ENCODE data around the gene F8. TPM values are rescaled to one million over a fixed set of nuclear protein-coding genes. Genes with fewer than 3 reads are reported as not detected.
"Not testable (repeated sequence)": the region's sequence is repeated elsewhere in the genome, so short reads cannot be mapped to it uniquely, and the experiment has no call there.

F8 gene
- total RNA-seq, 1 donor from 2014 or later, result 1.5 TPM

DNA sequence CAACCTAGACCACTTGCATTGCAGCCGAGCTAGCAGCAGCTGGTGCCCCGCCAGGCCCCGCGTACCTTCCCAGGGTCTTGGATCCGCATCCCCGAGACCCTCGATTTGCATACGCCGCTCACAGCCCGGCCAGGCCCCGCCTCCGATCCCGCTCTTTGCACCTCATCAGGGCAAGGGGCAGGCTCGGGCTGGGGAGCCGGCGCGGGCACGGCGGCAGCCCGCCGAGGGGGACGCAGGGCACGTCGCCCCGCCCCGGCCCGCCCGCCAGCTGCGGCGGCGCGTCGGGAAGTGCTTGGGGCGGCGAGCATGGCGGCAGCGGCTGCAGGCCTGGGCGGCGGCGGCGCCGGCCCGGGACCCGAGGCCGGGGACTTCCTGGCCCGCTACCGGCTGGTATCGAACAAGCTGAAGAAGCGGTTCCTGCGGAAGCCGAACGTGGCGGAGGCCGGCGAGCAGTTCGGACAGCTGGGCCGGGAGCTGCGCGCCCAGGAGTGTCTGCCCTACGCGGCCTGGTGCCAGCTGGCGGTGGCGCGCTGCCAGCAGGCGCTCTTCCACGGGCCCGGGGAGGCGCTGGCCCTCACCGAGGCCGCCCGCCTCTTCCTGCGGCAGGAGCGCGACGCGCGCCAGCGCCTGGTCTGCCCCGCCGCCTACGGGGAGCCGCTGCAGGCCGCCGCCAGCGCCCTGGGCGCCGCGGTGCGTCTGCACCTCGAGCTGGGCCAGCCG is 136.3 kb downstream of the F8 start, which contains the start of gene F8A1:
Gene F8A1 (plus strand): TSS at position 287 of the 720 bp plus-strand sequence. CDS start 20 bp downstream, at position 307.
- DNase-seq (ENCODE audit: extremely low read depth, low read depth, low spot score), result not testable (repeated sequence)

DNA sequence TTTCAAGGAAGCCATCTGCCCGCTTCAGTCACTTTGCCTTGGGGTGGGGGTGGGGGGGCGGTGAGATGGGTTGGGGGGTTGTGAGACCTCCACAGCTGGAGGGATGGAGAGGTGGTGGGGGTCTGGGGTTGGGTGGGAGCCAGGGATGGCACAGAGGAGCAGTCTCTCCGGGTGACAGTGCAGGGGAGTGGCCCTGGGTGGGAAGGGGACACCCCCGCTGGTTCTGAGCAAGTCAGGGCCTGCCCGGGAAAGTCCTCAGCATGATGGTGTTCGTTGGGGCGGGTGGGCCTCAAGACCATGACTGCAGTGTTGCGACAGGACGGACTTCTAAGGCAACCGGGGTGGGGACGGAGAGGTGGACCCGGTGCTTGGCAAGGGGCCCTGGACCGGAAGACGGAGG is 137.0 kb downstream of the F8 start:
- DNase-seq (ENCODE audit: extremely low read depth, low read depth, low spot score), result not testable (repeated sequence)

DNA sequence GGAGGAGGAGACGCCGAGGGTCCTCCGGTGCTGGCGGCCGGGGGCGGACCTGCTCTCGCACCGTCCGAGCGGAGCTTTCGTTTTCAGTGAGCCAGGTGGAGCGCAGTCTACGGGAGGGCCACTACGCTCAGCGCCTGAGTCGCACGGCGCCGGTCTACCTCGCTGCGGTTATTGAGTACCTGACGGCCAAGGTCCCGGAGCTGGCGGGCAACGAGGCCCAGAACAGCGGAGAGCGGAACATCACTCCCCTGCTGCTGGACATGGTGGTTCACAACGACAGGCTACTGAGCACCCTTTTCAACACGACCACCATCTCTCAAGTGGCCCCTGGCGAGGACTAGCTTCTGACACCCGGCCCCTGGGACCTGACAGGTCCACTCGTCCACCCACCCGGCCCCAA is 137.5 kb downstream of the F8 start:
- not testable (repeated sequence) for DNase-seq (ENCODE audit: extremely low read depth, low read depth, low spot score)

DNA sequence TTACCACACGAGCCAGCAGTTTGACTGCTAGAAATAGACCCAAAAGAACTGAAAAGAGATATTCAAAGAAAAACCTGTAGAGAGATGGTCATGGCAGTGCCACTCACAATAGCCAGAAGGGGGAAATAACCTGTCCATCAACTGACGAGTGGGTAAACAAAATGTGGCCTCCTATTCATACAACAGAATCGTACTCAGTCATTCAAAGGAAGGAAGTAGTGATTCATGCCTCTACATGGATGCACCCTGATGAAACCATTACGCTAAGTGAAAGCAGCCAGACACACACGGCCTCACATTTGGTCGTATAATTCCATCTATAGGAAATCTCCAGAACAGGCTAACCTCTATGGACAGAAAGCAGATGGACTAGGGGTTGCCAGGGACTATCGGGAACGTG is 138.5 kb downstream of the F8 start:
- DNase-seq (ENCODE audit: extremely low read depth, low read depth, low spot score), result not testable (repeated sequence)

DNA sequence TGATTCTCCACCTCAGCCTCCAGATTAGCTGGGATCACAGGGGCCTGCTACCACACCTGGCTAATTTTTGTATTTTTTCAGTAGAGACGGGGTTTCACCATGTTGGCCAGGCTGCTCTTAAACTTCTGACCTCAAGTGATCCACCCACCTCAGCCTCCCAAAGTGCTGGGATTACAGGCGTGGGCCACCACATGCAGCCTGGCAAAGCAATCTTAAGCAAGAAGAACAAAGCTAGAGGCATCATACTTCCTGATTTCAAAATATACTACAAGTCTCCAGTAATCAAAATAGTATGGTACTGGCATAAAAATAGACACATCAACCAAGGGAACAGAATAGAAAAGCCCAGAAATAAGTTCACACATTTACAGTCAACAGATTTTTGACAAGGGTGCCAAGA is 149.2 kb downstream of the F8 start:
- no peak for DNase-seq (ENCODE audit: extremely low read depth, low read depth, low spot score)

DNA sequence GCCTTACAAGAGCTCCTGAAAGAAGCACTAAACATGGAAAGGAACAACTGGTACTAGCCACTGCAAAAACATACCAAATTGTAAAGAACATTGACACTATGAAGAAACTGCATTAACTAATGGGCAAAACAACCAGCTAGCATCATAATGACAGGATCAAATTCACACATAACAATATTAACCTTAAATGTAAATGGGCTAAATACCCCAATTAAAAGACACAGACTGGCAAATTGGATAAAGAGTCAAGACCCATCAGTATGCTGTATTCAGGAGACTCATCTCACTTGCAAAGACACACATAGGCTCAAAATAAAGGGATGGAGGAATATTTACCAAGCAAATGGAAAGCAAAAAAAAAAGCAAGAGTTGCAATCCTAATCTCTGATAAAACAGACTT is 154.0 kb downstream of the F8 start:
- not testable (repeated sequence) for DNase-seq (ENCODE audit: extremely low read depth, low read depth, low spot score)

DNA sequence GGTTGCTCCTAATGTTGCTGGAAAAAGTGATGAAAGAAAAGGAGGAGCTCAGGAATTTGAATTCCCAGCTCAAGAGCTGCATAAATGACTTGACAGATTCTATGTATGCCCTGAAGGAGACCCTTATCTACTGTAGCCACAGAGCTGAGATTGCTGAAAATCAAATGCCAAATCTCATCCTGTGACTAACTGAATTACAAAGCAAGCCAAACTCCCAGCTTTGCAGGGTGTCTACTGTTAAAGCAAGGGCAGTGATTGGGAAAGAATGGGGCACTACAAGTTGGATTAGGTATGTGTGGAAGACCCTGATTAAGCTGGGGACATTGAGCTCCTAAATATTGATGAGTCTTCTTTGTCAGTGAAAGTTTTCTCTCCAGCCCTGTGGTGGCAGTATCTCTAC is 167.3 kb downstream of the F8 start:
- DNase-seq (ENCODE audit: extremely low read depth, low read depth, low spot score), result no peak

DNA sequence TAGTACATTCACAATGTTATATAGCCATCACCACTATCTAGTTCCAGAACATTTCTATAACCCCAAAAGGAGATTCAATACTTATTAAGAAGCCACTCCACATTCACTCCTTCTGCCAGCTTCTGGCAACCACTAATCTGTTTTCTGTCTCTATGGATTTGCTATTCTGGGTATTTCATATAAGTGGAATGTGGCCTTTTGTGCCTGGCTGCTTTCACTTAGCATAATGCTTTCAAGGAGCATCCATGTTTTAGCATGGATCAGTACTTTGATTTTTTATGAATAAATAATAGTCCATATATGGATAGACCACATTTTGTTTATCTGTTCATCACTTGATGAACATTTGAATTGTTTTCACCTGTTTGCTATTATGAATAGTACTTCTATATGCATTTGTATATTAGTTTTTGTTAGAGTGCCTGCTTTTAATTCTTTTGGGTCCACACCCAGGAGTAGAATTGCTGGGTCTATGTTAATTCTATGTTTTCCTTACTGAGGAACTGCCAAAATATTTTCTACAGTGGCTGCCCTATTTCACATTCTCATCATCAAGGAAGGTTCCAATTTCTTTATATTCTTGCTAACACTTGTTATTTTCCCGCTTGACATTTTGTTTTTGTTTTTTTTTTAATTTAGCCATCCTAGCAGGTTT is 171.4 kb downstream of the F8 start:
- no peak for DNase-seq (ENCODE audit: extremely low read depth, low read depth, low spot score)

DNA sequence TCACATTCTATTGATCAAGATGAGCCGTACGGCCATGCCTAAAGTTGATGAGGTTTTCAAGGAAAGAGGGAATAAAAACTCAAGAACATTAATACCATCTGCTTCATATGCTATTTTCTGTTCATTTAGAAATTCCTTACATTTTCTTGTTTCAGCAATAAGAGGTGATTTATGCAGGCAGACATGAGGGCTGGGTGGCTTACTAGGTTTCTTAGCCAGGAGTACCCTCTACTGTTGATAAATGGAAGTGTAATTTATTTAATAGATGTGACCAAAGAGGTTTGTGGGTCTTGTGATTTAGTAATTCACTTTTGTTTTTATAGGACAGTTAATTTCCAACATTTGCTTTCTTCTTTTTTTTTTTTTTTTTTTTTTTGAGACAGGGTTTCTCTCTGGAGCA is 181.7 kb downstream of the F8 start:
- DNase-seq (ENCODE audit: extremely low read depth, low read depth, low spot score), result peak; percentile 23

DNA sequence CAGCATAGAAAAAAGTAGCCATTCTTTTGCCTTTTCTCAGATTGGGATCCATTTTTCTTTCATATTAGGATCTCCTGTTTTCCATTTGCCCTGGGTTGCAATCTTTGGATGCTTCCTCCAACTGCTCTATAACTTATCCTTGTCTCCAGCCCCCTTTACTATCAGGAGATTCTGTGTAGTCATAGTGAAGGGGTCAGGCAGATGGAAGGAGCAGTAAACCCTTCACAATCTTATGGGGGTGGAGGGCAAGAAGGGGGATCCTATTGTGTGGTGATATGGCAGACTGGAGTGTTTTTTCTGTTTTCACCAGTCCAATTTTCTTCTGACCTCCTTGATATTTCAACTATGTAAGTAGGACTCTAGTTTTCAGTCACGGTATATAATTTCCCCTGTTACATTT is 186.4 kb downstream of the F8 start:
- DNase-seq (ENCODE audit: extremely low read depth, low read depth, low spot score), result no peak

DNA sequence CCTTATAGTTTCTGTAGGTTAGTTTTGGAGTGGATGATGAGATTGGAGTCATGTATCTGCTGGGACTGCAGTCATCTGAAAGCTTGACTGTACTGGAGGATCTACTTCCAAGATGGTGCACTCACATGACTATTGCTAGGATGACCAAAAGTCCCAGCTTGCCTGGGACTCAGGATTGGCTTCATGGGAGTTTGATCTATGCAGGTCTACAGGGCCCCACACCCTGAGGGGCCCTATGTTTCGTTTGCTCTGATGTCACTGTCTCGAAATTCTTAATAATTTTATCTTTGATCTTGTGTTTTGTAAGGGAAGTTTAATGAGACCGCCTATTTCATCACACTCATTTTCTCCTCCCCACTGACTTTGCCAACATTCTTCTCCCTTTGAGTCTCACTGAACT is 188.0 kb downstream of the F8 start, which contains the start of gene SMIM9:
Gene SMIM9 (minus strand): TSS at position 101 of the 400 bp plus-strand sequence. CDS start 3,806 bp downstream, outside the sequence.
- no peak for DNase-seq (ENCODE audit: extremely low read depth, low read depth, low spot score)

DNA sequence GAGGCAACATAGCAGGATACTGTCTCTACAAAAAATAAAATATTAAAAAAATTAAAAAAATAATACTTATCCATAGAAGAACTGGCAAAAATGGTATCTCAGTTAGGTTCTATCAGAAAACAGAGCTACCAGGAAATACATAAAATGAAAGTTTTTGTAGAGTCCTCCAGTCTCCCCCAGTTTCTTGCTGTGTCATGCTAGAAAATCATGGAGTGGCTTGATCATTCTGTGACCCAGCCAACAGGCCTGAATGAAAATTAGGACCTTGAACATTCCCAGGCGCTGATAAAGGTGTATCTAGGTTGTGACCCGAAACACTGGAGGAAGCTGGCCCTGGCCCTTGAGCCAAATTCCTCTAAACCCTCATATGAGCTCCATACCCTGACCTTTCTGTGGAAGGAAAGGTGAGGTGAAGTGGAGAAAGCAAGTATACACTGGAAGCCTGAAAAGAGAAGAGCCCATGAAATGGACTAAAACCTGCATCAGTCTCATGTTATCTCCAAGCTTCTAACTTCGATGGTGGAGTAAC is 188.7 kb downstream of the F8 start:
- no peak for DNase-seq (ENCODE audit: extremely low read depth, low read depth, low spot score)

DNA sequence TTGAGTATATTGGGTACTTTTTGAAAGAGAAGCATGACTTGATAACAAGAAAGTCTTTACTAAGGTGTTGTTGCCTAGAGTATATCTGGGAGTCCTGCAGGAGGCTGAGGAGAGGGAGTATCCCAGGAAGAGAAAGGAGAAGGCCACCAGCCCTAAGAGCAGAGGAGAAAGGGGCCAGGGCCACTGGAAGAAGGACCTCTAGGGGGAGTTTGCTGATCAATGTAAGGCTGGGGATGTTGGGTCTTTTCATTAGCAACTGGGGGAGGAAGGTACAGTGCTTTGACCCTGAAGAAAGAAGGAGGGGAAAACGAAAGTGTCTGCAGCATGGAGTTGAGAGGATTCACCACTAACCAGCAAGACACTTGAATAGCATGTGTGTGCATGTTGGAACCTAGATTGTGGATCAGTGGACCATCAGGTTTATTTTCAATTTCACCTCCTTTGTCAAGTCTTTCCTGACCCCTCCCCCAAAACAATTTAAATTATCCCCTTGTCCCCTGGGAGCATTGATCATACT is 192.5 kb downstream of the F8 start:
- DNase-seq (ENCODE audit: extremely low read depth, low read depth, low spot score), result no peak

DNA sequence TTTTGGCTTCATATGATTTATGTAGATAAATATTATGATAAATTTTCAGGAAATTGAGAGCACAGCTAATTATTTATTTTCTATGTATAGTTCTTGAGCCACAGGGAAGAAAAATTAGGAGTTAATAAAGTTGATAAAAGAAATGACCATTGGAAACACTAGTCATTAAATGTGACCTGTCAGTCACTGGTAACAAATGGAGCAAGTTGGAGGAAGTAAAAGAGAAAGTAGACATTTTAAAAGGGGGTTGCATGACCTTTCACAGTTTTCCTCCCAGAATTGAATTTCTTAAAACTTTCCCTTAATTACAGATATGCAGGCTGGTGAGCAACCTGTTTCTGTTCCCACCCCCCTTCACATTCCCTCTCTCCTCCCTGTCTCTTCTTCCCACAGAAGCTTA is 193.4 kb downstream of the F8 start:
- DNase-seq (ENCODE audit: extremely low read depth, low read depth, low spot score), result no peak

DNA sequence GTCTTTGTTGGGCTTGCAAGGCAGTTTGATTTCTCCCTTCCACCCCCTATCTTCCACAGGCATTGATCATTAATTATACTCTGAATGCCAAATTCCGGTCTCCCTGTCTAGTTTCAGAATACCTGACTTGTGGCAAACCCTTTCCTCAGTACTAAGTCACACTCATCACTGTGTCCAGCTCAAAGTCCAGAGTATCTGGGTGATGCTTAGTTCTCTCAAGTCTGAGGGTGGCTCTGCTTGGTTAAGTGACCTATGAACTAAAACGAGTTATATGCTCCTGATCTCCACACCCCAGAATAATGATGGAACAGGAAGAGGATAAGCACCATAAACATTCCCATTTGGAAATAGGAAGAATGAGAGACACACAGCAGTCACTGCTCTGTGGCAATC is 194.5 kb downstream of the F8 start:
- no peak for DNase-seq (ENCODE audit: extremely low read depth, low read depth, low spot score)

DNA sequence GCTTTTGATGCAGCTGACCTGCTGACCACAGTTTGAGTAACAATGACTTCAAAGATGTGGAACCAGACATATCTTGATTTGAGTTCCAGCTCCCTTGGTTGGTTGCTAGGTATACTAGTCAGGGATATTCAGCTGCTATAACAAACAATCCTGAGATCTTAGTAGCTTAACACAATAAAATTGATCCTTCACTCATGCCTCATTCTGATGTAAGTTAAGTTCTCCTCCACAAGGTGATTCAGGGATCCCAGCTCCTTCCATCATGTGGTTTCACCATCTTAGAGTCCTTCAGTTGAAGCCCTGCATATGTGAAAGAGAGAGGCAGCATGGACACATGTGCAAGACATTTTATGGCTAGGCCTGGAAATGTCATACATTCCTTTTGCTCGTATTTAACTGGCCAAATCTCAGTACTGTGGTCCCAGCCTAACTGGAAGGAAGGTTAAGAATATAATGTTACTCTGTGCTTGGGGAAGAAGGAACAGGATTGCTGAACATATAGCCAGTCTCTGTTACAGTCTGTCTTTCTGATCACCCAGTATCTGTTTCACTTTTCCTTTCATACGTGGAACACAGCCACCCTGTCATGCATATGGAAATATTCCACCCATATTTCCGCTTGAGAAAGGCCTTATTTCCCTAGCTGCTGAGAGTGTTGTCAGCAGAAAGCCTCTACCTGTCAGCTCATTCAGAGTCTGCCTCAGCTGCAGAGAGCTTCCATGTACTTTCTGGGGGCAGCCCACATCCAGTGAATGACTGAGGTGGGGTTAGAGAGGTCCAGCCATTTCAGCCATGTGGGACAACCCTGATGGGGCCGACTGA is 195.1 kb downstream of the F8 start:
- DNase-seq (ENCODE audit: extremely low read depth, low read depth, low spot score), result no peak

DNA sequence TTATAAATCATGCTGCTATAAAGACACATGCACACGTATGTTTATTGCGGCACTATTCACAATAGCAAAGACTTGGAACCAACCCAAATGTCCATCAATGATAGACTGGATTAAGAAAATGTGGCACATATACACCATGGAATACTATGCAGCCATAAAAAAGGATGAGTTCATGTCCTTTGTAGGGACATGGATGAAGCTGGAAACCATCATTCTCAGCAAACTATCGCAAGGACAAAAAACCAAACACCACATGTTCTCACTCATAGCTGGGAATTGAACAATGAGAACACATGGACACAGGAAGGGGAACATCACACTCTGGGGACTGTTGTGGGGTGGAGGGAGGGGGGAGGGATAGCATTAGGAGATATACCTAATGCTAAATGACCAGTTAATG is 196.9 kb downstream of the F8 start:
- DNase-seq (ENCODE audit: extremely low read depth, low read depth, low spot score), result not testable (repeated sequence)

DNA sequence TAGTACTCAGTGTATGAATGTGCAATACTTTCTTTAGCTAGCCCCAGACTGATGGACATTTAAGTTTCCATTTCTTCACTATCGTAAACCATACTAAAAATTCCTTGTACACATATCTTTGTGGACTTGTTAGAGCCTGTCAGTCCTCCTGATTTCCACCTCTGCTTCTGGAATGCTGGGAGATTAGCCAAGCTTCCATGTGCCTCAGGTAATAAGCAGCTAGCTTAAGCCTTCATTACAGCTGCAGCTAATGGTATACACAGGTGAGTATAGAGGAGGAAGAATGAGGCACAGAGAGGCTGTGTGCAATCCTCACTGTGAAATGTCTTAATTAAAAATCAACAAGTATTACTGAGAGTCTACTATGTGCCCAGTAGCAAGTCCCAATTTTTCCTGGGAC is 197.9 kb downstream of the F8 start:
- no peak for DNase-seq (ENCODE audit: extremely low read depth, low read depth, low spot score)

DNA sequence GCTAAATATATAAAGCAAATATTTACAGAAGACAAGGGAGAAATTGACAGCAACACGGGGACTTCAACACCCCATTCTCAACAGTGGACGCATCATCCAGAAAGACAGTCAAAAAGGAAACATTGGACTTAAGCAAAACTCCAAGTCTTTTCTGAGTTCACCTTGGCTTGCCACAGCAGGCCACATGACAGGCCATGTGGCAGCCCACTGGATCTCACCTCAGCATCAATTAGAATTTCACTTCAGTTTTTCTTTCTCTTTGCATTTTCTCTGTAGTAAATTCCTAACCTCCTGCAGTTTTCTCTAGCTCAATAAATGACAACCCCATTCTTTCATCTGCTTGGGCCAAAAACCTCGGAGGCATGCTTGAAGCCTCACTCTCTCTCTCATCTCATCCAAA is 200.5 kb downstream of the F8 start:
- no peak for DNase-seq (ENCODE audit: extremely low read depth, low read depth, low spot score)

DNA sequence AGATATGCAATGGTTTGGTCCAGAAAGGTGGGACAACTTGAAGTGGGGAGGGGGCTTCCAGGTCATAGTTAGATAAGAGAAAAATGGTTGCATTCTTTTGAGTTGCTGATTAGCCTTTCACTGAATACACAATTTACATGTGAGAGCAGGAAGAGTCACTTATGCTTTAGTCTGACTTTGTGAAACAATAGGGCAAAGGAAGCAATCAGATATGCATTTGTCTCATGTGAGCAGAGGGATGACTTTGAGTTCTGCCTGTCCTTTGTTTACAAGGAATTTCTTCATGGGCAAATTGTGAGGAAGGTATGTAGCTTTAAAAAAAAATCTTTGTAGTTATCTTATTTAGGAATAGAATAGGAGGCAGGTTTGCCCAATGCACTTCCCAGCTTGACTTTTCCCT is 201.0 kb downstream of the F8 start:
- DNase-seq (ENCODE audit: extremely low read depth, low read depth, low spot score), result no peak

DNA sequence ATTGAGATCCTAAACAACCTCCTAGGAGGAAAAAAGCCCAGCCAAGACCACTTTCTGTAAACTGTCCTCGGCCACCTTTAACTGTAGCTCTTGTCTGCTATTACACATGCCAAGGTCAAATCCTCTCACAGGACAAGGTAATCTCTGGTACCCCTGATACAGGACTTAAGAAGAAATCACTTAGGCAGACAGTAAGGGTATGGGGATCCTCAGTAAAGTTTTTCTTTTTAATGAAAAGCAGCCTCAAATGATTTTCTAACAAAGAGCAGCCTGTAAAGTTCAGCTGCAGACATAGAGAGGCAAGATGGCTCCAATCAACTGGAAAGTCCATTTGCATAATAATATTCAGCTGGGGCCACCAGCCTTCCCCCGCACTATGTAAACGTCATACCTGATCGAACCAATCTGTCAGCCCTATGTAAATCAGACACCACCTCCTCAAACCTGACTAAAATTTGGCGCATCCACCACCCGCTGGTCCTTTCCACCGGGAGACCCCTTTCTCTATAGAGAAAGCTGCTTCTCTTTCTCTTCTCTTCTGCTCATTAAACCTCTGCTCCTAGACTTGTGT is 202.7 kb downstream of the F8 start:
- DNase-seq (ENCODE audit: extremely low read depth, low read depth, low spot score), result no peak
